GM12878 (cell line): Measurements from ENCODE around the gene CREB3L1. TPM values are rescaled to one million over a fixed set of nuclear protein-coding genes. Genes with fewer than 3 reads are reported as not detected.

ENCODE experiments used
- ATAC-seq: fragments of 200-7000 bp; cut with Tn5 transposase; 3 replicates; pipeline ENCODE4 v1.9.1; 2020; ENCODE audit warnings: mild to moderate bottlenecking, moderate library complexity
- BruUV-seq: library from RNA; stranded (reverse); fragments of 400-500 nt; replicated peaks from 2 replicates; lab custom pipeline; 2021; lab: Mats Ljungman, UMichigan
- CTCF ChIA-PET: fragments of 300-600 bp; sonication (Branson Sonifier 250); formaldehyde crosslinking; extraction: SDS; loops from one replicate; lab custom pipeline; 2021; ENCODE audit warnings: inconsistent platforms; lab: Yijun Ruan, JAX
- POLR2A ChIA-PET: fragments of 350-600 bp; formaldehyde crosslinking; extraction: SDS; loops from one replicate; lab custom pipeline; 2021; ENCODE audit warnings: inconsistent platforms; lab: Charles Lee
- RAD21 ChIA-PET: fragments of 300-600 bp; sonication (Branson Sonifier 250); formaldehyde crosslinking; loops from one replicate; lab custom pipeline; 2023; ENCODE audit warnings: antibody characterized with exemption; ENCODE audit not compliant: unreplicated experiment; lab: Charles Lee
- SMC1A ChIA-PET: fragments of 300-600 bp; sonication (Branson Sonifier 250); formaldehyde crosslinking; loops from one replicate; lab custom pipeline; 2023; ENCODE audit not compliant: unreplicated experiment, uncharacterized antibody; lab: Charles Lee
- DNase-seq: peaks from one replicate; pipeline ENCODE4 v3.0.0-alpha.2; 2011; ENCODE audit warnings: low read depth, low spot score
- FAIRE-seq: peaks from 3 replicates; lab custom pipeline; 2011; peaks lifted over from hg19 to GRCh38; lab: Jason Lieb, UNC
- H2AFZ ChIP-seq: 2 replicates; pipeline ENCODE4 v1.6.0; 2011; ENCODE audit warnings: low read depth, low read length, control low read depth; ENCODE audit not compliant: control insufficient read depth
- H3K27ac ChIP-seq: 2 replicates; pipeline ENCODE4 v1.5.1; 2011; ENCODE audit warnings: control low read depth; ENCODE audit not compliant: control insufficient read depth, insufficient read depth
- H3K27me3 ChIP-seq, 2 experiments: replicated peaks in 1 of 2; 2 replicates each; pipeline versions ENCODE4 v1.6.0 to v1.6.1; 2011; ENCODE audit warnings: low read length in 1 of 2; ENCODE audit not compliant: control insufficient read depth in 2 of 2, insufficient read depth in 2 of 2
- H3K36me3 ChIP-seq, 2 experiments: 2 replicates each; pipeline ENCODE4 v1.5.1; 2011; ENCODE audit warnings: low read length in 1 of 2; ENCODE audit not compliant: control insufficient read depth in 2 of 2, insufficient read depth in 2 of 2
- H3K4me1 ChIP-seq: 2 replicates; pipeline ENCODE4 v1.6.1; 2011; ENCODE audit warnings: mild to moderate bottlenecking, low read length, moderate library complexity, mixed read lengths; ENCODE audit not compliant: control insufficient read depth, insufficient read depth
- H3K4me2 ChIP-seq: 2 replicates; pipeline ENCODE4 v1.6.0; 2011; ENCODE audit warnings: control low read depth; ENCODE audit not compliant: control insufficient read depth, insufficient read depth
- H3K4me3 ChIP-seq: fragments of 200-600 bp; sonication (generic); 2 replicates; pipeline ENCODE4 v1.5.1; 2016
- H3K79me2 ChIP-seq: 2 replicates; pipeline ENCODE4 v1.6.0; 2011; ENCODE audit warnings: low read length; ENCODE audit not compliant: control insufficient read depth, insufficient read depth
- H3K9ac ChIP-seq: 2 replicates; pipeline ENCODE4 v1.8.0; 2011; ENCODE audit warnings: low read length, control low read depth, mixed read lengths; ENCODE audit not compliant: control insufficient read depth, insufficient read depth
- H3K9me3 ChIP-seq: replicated peaks from 3 replicates; pipeline ENCODE4 v1.5.1; 2011; ENCODE audit warnings: mild to moderate bottlenecking, low read length; ENCODE audit not compliant: control insufficient read depth, insufficient read depth
- H4K20me1 ChIP-seq: 2 replicates; pipeline ENCODE4 v1.6.0; 2011; ENCODE audit not compliant: control insufficient read depth, insufficient read depth
- FOXM1 ChIP-seq: IDR thresholded peaks from 2 replicates; pipeline ENCODE4 v1.6.1; 2012; ENCODE audit warnings: low read depth, mild to moderate bottlenecking, inconsistent platforms, low read length, moderate library complexity
- IKZF1 ChIP-seq: fragments of 450-650 bp; conservative IDR thresholded peaks from 2 replicates; pipeline ENCODE4 v1.6.1; 2017; ENCODE audit warnings: antibody characterized with exemption, mild to moderate bottlenecking
- IRF4 ChIP-seq: IDR thresholded peaks from 2 replicates; pipeline ENCODE4 v1.6.1; 2011; ENCODE audit warnings: low read depth, low read length
- MEF2B ChIP-seq: fragments of 450-650 bp; IDR thresholded peaks from 2 replicates; pipeline ENCODE4 v1.6.1; 2018; ENCODE audit warnings: mild to moderate bottlenecking, moderate library complexity; ENCODE audit not compliant: partially characterized antibody, poor library complexity, severe bottlenecking
- MYC ChIP-seq: IDR thresholded peaks from 2 replicates; pipeline ENCODE4 v1.6.1; 2011; ENCODE audit warnings: mild to moderate bottlenecking, low read length, moderate library complexity, inconsistent platforms; ENCODE audit not compliant: insufficient read depth, insufficient replicate concordance, insufficient read length, severe bottlenecking
- RELA ChIP-seq: fragments of 450-650 bp; IDR thresholded peaks from 2 replicates; pipeline ENCODE4 v1.8.0; 2014; ENCODE audit warnings: borderline replicate concordance; ENCODE audit not compliant: partially characterized antibody
- SMC3 ChIP-seq: IDR thresholded peaks from 2 replicates; pipeline ENCODE4 v1.6.1; 2011; ENCODE audit warnings: low read length, improper control_type of control experiment, borderline replicate concordance
- TBL1XR1 ChIP-seq: IDR thresholded peaks from 2 replicates; pipeline ENCODE4 v1.6.1; 2012; ENCODE audit warnings: low read depth, low read length, improper control_type of control experiment
- ZZZ3 ChIP-seq: IDR thresholded peaks from 2 replicates; pipeline ENCODE4 v1.6.1; 2011; ENCODE audit warnings: low read depth; ENCODE audit not compliant: control insufficient read depth, insufficient read length
- WGBS: methylation state at CpG from one replicate; pipeline ENCODE4 v1.1.6; 2016; ENCODE audit warnings: low lambda C conversion rate; ENCODE audit not compliant: insufficient replicate concordance, insufficient coverage; ENCODE audit errors: missing lambda C conversion rate; 5-methylcytosine and 5-hydroxymethylcytosine counted together
- in situ Hi-C: fragments of 300-500 bp; cut with MboI; formaldehyde crosslinking; loops from 9 replicates; pipeline ENCODE4 v1.14.3; 2018; ENCODE audit warnings: mixed read lengths
- intact Hi-C: fragments of 100-400 bp; cut with micrococcal nuclease; formaldehyde crosslinking; loops from one replicate; pipeline ENCODE4 v1.14.2; 2022; ENCODE audit not compliant: unreplicated experiment
- polyA plus RNA-seq, 11 experiments: library from polyadenylated mRNA; depleted of rRNA in 4 of 11; unstranded in 6 of 11; stranded (reverse) in 5 of 11; fragments of >200 nt; fragmentation: Nextera tagmentation in 4 of 11; fragmentation: Illumina TruSeq in 1 of 11; extraction: Ambion mirVana in 4 of 11; extraction: Trizol in 1 of 11; gene quantifications; 1 replicate in 1 of 11; 2 replicates in 10 of 11; pipeline versions ENCODE4 v1.2.1 to v1.2.3, GENCODE V29; 2011 to 2016; ENCODE audit warnings: inconsistent platforms in 2 of 11, missing spikeins in 2 of 11, low read depth in 1 of 11
- total RNA-seq, 4 experiments: library from RNA; depleted of rRNA in 3 of 4; stranded (reverse); fragments of >200 nt in 3 of 4; fragmentation: Illumina TruSeq in 1 of 4; extraction: Trizol in 1 of 4; gene quantifications; 2 replicates each; pipeline versions ENCODE4 v1.2.1 to v1.2.3, GENCODE V29; 2013 to 2021
- TF ChIP-seq, protein P1 (sequence below): IDR thresholded peaks from 2 replicates; pipeline ENCODE4 v1.6.1; 2012; ENCODE audit warnings: low read depth, low read length, improper control_type of control experiment
- TF ChIP-seq, protein P2 (sequence below): IDR thresholded peaks from 2 replicates; pipeline ENCODE4 v1.6.1; 2011; ENCODE audit warnings: borderline replicate concordance, low read depth, mild to moderate bottlenecking, moderate library complexity, mixed read lengths, low read length; ENCODE audit not compliant: insufficient read depth; ENCODE audit errors: extremely low read length
- TF ChIP-seq, protein P3 (sequence below), 3 experiments: IDR thresholded peaks in 2 of 3; conservative IDR thresholded peaks in 1 of 3; 2 replicates each; pipeline ENCODE4 v1.5.1; 2011; ENCODE audit warnings: low read depth in 3 of 3, low read length in 3 of 3, mild to moderate bottlenecking in 3 of 3, control low read depth in 2 of 3, moderate library complexity in 2 of 3, inconsistent platforms in 1 of 3, mixed read lengths in 1 of 3; ENCODE audit not compliant: control insufficient read depth in 2 of 3, insufficient read depth in 1 of 3; ENCODE audit errors: extremely low read depth in 1 of 3

CREB3L1 gene
- total and polyA plus RNA-seq, 10 of the 15 experiments (the other 5 are each of a cell fraction or from before 2014, with no cell fraction given): 0.03 to 1.4 (median 0.22) TPM

DNA sequence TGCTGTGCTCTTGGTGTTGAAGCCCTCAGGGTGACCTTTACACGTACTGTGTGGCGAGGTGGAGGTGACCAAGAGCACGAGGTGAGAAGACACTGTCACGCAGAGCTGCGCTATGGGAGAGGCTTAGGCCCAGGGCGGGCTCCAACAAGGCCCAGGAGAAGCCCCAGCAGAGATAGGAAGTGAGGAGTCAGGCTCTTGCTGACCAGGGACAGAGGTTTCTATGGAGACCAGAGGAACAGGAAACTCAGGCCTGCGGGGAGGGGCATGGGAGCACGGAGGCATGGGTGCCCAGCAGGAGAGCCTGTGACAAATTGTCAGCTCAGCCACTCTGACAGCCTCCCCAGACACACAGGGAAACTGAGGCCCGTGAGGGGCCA lies 85.6 kb downstream of the CREB3L1 start:
- no peaks in the 10 kb centered on the region for H3K9me3 ChIP-seq
- BruUV-seq: no TSS peak
- in situ Hi-C loops: no loop called here
- H3K4me1 ChIP-seq: peaks cover 20% of the 10 kb centered on the region
- H3K36me3 ChIP-seq: peaks cover 4 to 10% of the 10 kb centered on the region in 2 experiments; a peak in 3 of 4 replicates
- peak overlapping the region; percentile 8; the same call in 1 of the 2 replicates for H3K27ac ChIP-seq
- H3K4me3 ChIP-seq: no peak overlapping the region
- CTCF ChIA-PET: interaction anchor here (1.1 to 15.2 kb wide), 2 partner anchors 11 to 26 kb away, joined by 4 to 423 read pairs; partner anchors contain the start of gene DGKZ
- RAD21 ChIA-PET: interaction anchor here (0.9 kb wide), 1 partner anchor 18 kb away, joined by 4 read pairs; no protein-coding TSS in a partner anchor
- POLR2A ChIA-PET: interaction anchor here (3.2 kb wide), 1 partner anchor 14 kb away, joined by 32 read pairs; the partner anchor contains the start of gene DGKZ
- intact Hi-C loops: no loop called here
- DNase-seq: no peak
- ATAC-seq: no peak
- no peaks in the 10 kb centered on the region for H4K20me1 ChIP-seq
- peak overlapping the region; percentile 34; the same call in 1 of the 2 replicates for H3K4me2 ChIP-seq
- H3K9ac ChIP-seq: no peak overlapping the region
- no peaks in the 10 kb centered on the region for H3K27me3 ChIP-seq
- SMC1A ChIA-PET: interaction anchor here (6.0 kb wide), 1 partner anchor 12 kb away, joined by 70 read pairs; no protein-coding TSS in a partner anchor
- FAIRE-seq: no peak
- WGBS: 75% methylated on average over 9 of the region's 9 CpGs
- TF ChIP-seq RELA (no peak), IKZF1 (no peak), SMC3 (no peak), TBL1XR1 (no peak), FOXM1 (no peak), ZZZ3 (no peak), IRF4 (no peak), MYC (no peak), MEF2B (no peak)
- TF ChIP-seq, protein P1, sequence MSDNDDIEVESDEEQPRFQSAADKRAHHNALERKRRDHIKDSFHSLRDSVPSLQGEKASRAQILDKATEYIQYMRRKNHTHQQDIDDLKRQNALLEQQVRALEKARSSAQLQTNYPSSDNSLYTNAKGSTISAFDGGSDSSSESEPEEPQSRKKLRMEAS: no peak
- TF ChIP-seq, protein P2, sequence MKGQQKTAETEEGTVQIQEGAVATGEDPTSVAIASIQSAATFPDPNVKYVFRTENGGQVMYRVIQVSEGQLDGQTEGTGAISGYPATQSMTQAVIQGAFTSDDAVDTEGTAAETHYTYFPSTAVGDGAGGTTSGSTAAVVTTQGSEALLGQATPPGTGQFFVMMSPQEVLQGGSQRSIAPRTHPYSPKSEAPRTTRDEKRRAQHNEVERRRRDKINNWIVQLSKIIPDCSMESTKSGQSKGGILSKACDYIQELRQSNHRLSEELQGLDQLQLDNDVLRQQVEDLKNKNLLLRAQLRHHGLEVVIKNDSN: no peak
- TF ChIP-seq, protein P3, sequence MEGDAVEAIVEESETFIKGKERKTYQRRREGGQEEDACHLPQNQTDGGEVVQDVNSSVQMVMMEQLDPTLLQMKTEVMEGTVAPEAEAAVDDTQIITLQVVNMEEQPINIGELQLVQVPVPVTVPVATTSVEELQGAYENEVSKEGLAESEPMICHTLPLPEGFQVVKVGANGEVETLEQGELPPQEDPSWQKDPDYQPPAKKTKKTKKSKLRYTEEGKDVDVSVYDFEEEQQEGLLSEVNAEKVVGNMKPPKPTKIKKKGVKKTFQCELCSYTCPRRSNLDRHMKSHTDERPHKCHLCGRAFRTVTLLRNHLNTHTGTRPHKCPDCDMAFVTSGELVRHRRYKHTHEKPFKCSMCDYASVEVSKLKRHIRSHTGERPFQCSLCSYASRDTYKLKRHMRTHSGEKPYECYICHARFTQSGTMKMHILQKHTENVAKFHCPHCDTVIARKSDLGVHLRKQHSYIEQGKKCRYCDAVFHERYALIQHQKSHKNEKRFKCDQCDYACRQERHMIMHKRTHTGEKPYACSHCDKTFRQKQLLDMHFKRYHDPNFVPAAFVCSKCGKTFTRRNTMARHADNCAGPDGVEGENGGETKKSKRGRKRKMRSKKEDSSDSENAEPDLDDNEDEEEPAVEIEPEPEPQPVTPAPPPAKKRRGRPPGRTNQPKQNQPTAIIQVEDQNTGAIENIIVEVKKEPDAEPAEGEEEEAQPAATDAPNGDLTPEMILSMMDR (IDR thresholded peaks at IDR 0.05 in 2 of 3, conservative IDR thresholded peaks at IDR 0.05 in 1 of 3; ENCODE audit: control insufficient read depth in 2 of 3, extremely low read depth in 1 of 3, insufficient read depth in 1 of 3, low read depth in 3 of 3, low read length in 3 of 3): no peak
- TF ChIP-seq, all 136 proteins: peak for 0
- no peak overlapping the region for H2AFZ ChIP-seq
- peaks cover 27% of the 10 kb centered on the region for H3K79me2 ChIP-seq
